Ishikawa (cell line): ENCODE results near the gene UBE3B.
A peak's percentile ranks its signal among the peaks of the same experiment; 100 is the strongest.

Experiments used
- CEBPB ChIP-seq: IDR thresholded peaks from 2 replicates; pipeline ENCODE4 v1.6.1; 2012
- CREB1 ChIP-seq: IDR thresholded peaks from 2 replicates; pipeline ENCODE4 v1.6.1; 2012; ENCODE audit warnings: low read depth
- EGR1 ChIP-seq: IDR thresholded peaks from 2 replicates; pipeline ENCODE4 v1.6.1; 2012
- EP300 ChIP-seq: IDR thresholded peaks from 2 replicates; pipeline ENCODE4 v1.6.1; 2012; ENCODE audit warnings: borderline replicate concordance
- FOXM1 ChIP-seq: IDR thresholded peaks from 2 replicates; pipeline ENCODE4 v1.6.1; 2012; ENCODE audit warnings: low read depth, borderline replicate concordance
- MAX ChIP-seq: IDR thresholded peaks from 2 replicates; pipeline ENCODE4 v1.6.1; 2012
- NFIC ChIP-seq: IDR thresholded peaks from 2 replicates; pipeline ENCODE4 v1.6.1; 2012
- RAD21 ChIP-seq: IDR thresholded peaks from 2 replicates; pipeline ENCODE4 v1.6.1; 2012; ENCODE audit warnings: low read depth
- REST ChIP-seq: IDR thresholded peaks from 2 replicates; pipeline ENCODE4 v1.6.1; 2012; ENCODE audit warnings: low read depth, mild to moderate bottlenecking
- TAF1 ChIP-seq: IDR thresholded peaks from 2 replicates; pipeline ENCODE4 v1.6.1; 2012; ENCODE audit warnings: low read depth, mild to moderate bottlenecking
- TCF12 ChIP-seq: IDR thresholded peaks from 2 replicates; pipeline ENCODE4 v1.6.1; 2012; ENCODE audit warnings: low read depth
- TEAD4 ChIP-seq: IDR thresholded peaks from 2 replicates; pipeline ENCODE4 v1.6.1; 2012
- USF1 ChIP-seq: IDR thresholded peaks from 2 replicates; pipeline ENCODE4 v1.6.1; 2012
- YY1 ChIP-seq: IDR thresholded peaks from 2 replicates; pipeline ENCODE4 v1.6.1; 2012; ENCODE audit warnings: low read depth
- ZBTB7A ChIP-seq: IDR thresholded peaks from 2 replicates; pipeline ENCODE4 v1.6.1; 2012; ENCODE audit warnings: low read depth

The UBE3B gene

GRCh38 chr12:109477185-109477962, at the start of gene UBE3B, which contains the start of gene KCTD10:
Gene UBE3B, plus strand, starts transcription at chr12:109477634. Its CDS starts 5,918 bp downstream, at chr12:109483552.
Gene KCTD10, minus strand, starts transcription at chr12:109477300. Its CDS starts 38 bp downstream, at chr12:109477262.
- TF ChIP-seq YY1 = peak; percentile 99
- no peak for TF ChIP-seq NFIC
- peak; percentile 41; the same call in 1 of the 2 replicates for TF ChIP-seq USF1
- peak; percentile 64 for TF ChIP-seq TCF12
- TF ChIP-seq TAF1 = peak; percentile 100
- 0 out of 2 replicates have a peak, but pooled peaks have one; percentile 56 for TF ChIP-seq FOXM1
- TF ChIP-seq ZBTB7A = peak; percentile 63
- peak; percentile 36; the same call in 1 of the 2 replicates for TF ChIP-seq EP300
- no peak for TF ChIP-seq REST
- TF ChIP-seq RAD21 = 0 out of 2 replicates have a peak, but pooled peaks have one; percentile 3
- TF ChIP-seq CEBPB = no peak
- TF ChIP-seq EGR1 = peak; percentile 53
- no peak for TF ChIP-seq TEAD4
- peak; percentile 56; the same call in 1 of the 2 replicates for TF ChIP-seq MAX
- TF ChIP-seq CREB1 = peak; percentile 68

GRCh38 chr12:109428037-109428629, 49.3 kb upstream of the UBE3B start:
- no peak for TF ChIP-seq CEBPB
- peak; percentile 89 for TF ChIP-seq RAD21

- TF ChIP-seq MAX (no peak), RAD21 (no peak), CEBPB (peak; percentile 73), NFIC (no peak), YY1 (no peak), TEAD4 (no peak), CREB1 (no peak), TCF12 (no peak)
These were observed 47.2 kb upstream of the UBE3B start for GRCh38 chr12:109430244-109430643.

GRCh38 chr12:109432431-109432830, 45.0 kb upstream of the UBE3B start:
- TF ChIP-seq USF1 = no peak
- TF ChIP-seq ZBTB7A = no peak
- no peak for TF ChIP-seq EGR1
- no peak for TF ChIP-seq EP300
- no peak for TF ChIP-seq YY1
- TF ChIP-seq TEAD4 = no peak
- no peak for TF ChIP-seq TAF1
- TF ChIP-seq TCF12 = no peak

GRCh38 chr12:109432842-109433304, 44.6 kb upstream of the UBE3B start:
- TF ChIP-seq TEAD4 = no peak
- TF ChIP-seq RAD21 = peak; percentile 76
- TF ChIP-seq MAX = 0 out of 2 replicates have a peak, but pooled peaks have one; percentile 36

- no peak for TF ChIP-seq RAD21
These were observed 43.8 kb upstream of the UBE3B start for GRCh38 chr12:109433618-109434017.

GRCh38 chr12:109434582-109434981, 42.9 kb upstream of the UBE3B start:
- TF ChIP-seq YY1 (no peak), EP300 (no peak), CREB1 (no peak), TEAD4 (no peak), MAX (no peak), FOXM1 (no peak), CEBPB (no peak), USF1 (no peak), TAF1 (no peak), RAD21 (no peak), TCF12 (no peak), REST (no peak)
